MG63 (cell line): ENCODE results near the gene SMTNL2. TPM values are rescaled to one million over a fixed set of nuclear protein-coding genes. Genes with fewer than 3 reads are reported as not detected.

Source experiments
- DNase-seq: peaks from one replicate; pipeline ENCODE4 v3.0.0-alpha.2; 2020
- H3K27me3 ChIP-seq: fragments of 250-450 bp; sonication (Bioruptor Pico); 2 replicates; pipeline ENCODE4 v1.5.1; 2020; ENCODE audit warnings: mild to moderate bottlenecking, moderate library complexity
- H3K36me3 ChIP-seq: fragments of 250-450 bp; sonication (Bioruptor Pico); 2 replicates; pipeline ENCODE4 v1.5.1; 2020; ENCODE audit warnings: mild to moderate bottlenecking, moderate library complexity
- H3K4me3 ChIP-seq: fragments of 250-450 bp; sonication (Bioruptor Pico); 2 replicates; pipeline ENCODE4 v1.5.1; 2020; ENCODE audit warnings: mild to moderate bottlenecking, moderate library complexity
- H3K9me3 ChIP-seq: fragments of 250-450 bp; sonication (Bioruptor Pico); 2 replicates; pipeline ENCODE4 v1.5.1; 2020; ENCODE audit warnings: mild to moderate bottlenecking, moderate library complexity
- total RNA-seq: library from RNA; depleted of rRNA; stranded (reverse); fragments of >200 nt; shearing (Covaris generic); gene quantifications from 2 replicates; pipeline ENCODE4 v1.2.3, GENCODE V29; 2014; ENCODE audit warnings: low replicate concordance

Gene SMTNL2
- total RNA-seq, 1 experiment from 2014 or later: not detected

- H3K36me3 ChIP-seq: peaks cover 26% of the 10 kb centered on the region
- peak within 1 kb of the TSS; percentile 86 for H3K4me3 ChIP-seq
- H3K9me3 ChIP-seq: no peaks in the 10 kb centered on the region
- peak; percentile 90 for DNase-seq
- H3K27me3 ChIP-seq: no peaks in the 10 kb centered on the region
Observed at GRCh38 chr17:4554997-4555799, 29.1 kb upstream of the SMTNL2 start, which contains the start of gene MYBBP1A. Gene MYBBP1A, minus strand, starts transcription at chr17:4555384. Its CDS starts 60 bp downstream, at chr17:4555324.

- Histone ChIP-seq H3K27me3 (no peaks in the 10 kb centered on the region), H3K9me3 (no peaks in the 10 kb centered on the region), H3K36me3 (peaks cover 17% of the 10 kb centered on the region), H3K4me3 (peak overlapping the region; percentile 86)
- DNase-seq: no peak
Observed at GRCh38 chr17:4555873-4556759, 28.2 kb upstream of the SMTNL2 start.

GRCh38 chr17:4556996-4557395, 27.3 kb upstream of the SMTNL2 start:
- Histone ChIP-seq H3K36me3 (peaks cover 11% of the 10 kb centered on the region), H3K27me3 (no peaks in the 10 kb centered on the region), H3K4me3 (no peak overlapping the region), H3K9me3 (no peaks in the 10 kb centered on the region)
- no peak for DNase-seq

GRCh38 chr17:4557626-4558346, 26.5 kb upstream of the SMTNL2 start:
- no peaks in the 10 kb centered on the region for H3K27me3 ChIP-seq
- H3K4me3 ChIP-seq: no peak overlapping the region
- DNase-seq: peak; percentile 48
- H3K9me3 ChIP-seq: no peaks in the 10 kb centered on the region
- H3K36me3 ChIP-seq: peaks cover 8% of the 10 kb centered on the region

- DNase-seq: no peak
- H3K27me3 ChIP-seq: no peaks in the 10 kb centered on the region
- no peaks in the 10 kb centered on the region for H3K9me3 ChIP-seq
- H3K36me3 ChIP-seq: peaks cover 2% of the 10 kb centered on the region; the same call in 1 of the 2 replicates
- no peak overlapping the region for H3K4me3 ChIP-seq
Observed at GRCh38 chr17:4558347-4558971, 25.9 kb upstream of the SMTNL2 start.

GRCh38 chr17:4559139-4559791, 25.1 kb upstream of the SMTNL2 start:
- no peak overlapping the region for H3K4me3 ChIP-seq
- DNase-seq: no peak
- H3K9me3 ChIP-seq: no peaks in the 10 kb centered on the region
- H3K36me3 ChIP-seq: no peaks in the 10 kb centered on the region
- H3K27me3 ChIP-seq: no peaks in the 10 kb centered on the region

- DNase-seq: no peak
- no peaks in the 10 kb centered on the region for H3K9me3 ChIP-seq
- no peak overlapping the region for H3K4me3 ChIP-seq
- no peaks in the 10 kb centered on the region for H3K27me3 ChIP-seq
- no peaks in the 10 kb centered on the region for H3K36me3 ChIP-seq
Observed at GRCh38 chr17:4559966-4560365, 24.4 kb upstream of the SMTNL2 start.

GRCh38 chr17:4560421-4560820, 23.9 kb upstream of the SMTNL2 start, which contains the start of gene GGT6:
Gene GGT6, minus strand, starts transcription at chr17:4560577. Its CDS starts 56 bp downstream, at chr17:4560521.
- H3K27me3 ChIP-seq: no peaks in the 10 kb centered on the region
- H3K36me3 ChIP-seq: no peaks in the 10 kb centered on the region
- no peak for DNase-seq
- H3K9me3 ChIP-seq: no peaks in the 10 kb centered on the region
- no peak within 1 kb of the TSS for H3K4me3 ChIP-seq

GRCh38 chr17:4560837-4561256, 23.5 kb upstream of the SMTNL2 start:
- no peak for DNase-seq
- Histone ChIP-seq H3K36me3 (no peaks in the 10 kb centered on the region), H3K27me3 (no peaks in the 10 kb centered on the region), H3K4me3 (no peak overlapping the region), H3K9me3 (no peaks in the 10 kb centered on the region)

GRCh38 chr17:4562015-4562969, 22.0 kb upstream of the SMTNL2 start:
- no peaks in the 10 kb centered on the region for H3K27me3 ChIP-seq
- no peak overlapping the region for H3K4me3 ChIP-seq
- no peaks in the 10 kb centered on the region for H3K36me3 ChIP-seq
- no peak for DNase-seq
- H3K9me3 ChIP-seq: no peaks in the 10 kb centered on the region

- Histone ChIP-seq H3K36me3 (no peaks in the 10 kb centered on the region), H3K27me3 (no peaks in the 10 kb centered on the region), H3K4me3 (no peak overlapping the region), H3K9me3 (no peaks in the 10 kb centered on the region)
- peak; percentile 50 for DNase-seq
Observed at GRCh38 chr17:4565209-4566141, 18.9 kb upstream of the SMTNL2 start.

GRCh38 chr17:4566785-4567184, 17.5 kb upstream of the SMTNL2 start:
- no peak for DNase-seq

GRCh38 chr17:4569591-4569990, 14.7 kb upstream of the SMTNL2 start:
- no peaks in the 10 kb centered on the region for H3K27me3 ChIP-seq
- no peak for DNase-seq
- no peaks in the 10 kb centered on the region for H3K9me3 ChIP-seq
- H3K36me3 ChIP-seq: no peaks in the 10 kb centered on the region
- H3K4me3 ChIP-seq: no peak overlapping the region

More at GRCh38 chr17:4566785-4567184, 17.5 kb upstream of the SMTNL2 start:
- Histone ChIP-seq H3K27me3 (no peaks in the 10 kb centered on the region), H3K36me3 (no peaks in the 10 kb centered on the region), H3K4me3 (no peak overlapping the region), H3K9me3 (no peaks in the 10 kb centered on the region)

- Histone ChIP-seq H3K36me3 (no peaks in the 10 kb centered on the region), H3K4me3 (no peak overlapping the region), H3K27me3 (no peaks in the 10 kb centered on the region), H3K9me3 (no peaks in the 10 kb centered on the region)
- no peak for DNase-seq
Observed at GRCh38 chr17:4572131-4572530, 12.2 kb upstream of the SMTNL2 start.
